H9 (cell line): ENCODE results near the gene GPC6. TPM values are rescaled to one million over a fixed set of nuclear protein-coding genes. Genes with fewer than 3 reads are reported as not detected.

Experiments used
- DNase-seq: peaks from one replicate; pipeline ENCODE4 v3.0.0-alpha.2; 2017
- H2AFZ ChIP-seq: one replicate; pipeline ENCODE4 v1.6.1; 2013; ENCODE audit warnings: mild to moderate bottlenecking, low read length, control low read depth, moderate library complexity
- H2AK5ac ChIP-seq: 2 replicates; pipeline ENCODE4 v1.6.1; 2013; ENCODE audit warnings: low read length, control low read depth, mixed read lengths; ENCODE audit not compliant: insufficient read length
- H2BK120ac ChIP-seq: one replicate; pipeline ENCODE4 v1.6.1; 2013; ENCODE audit warnings: low read depth, mild to moderate bottlenecking, low read length, control low read depth, inconsistent platforms; ENCODE audit not compliant: poor library complexity, severe bottlenecking
- H2BK12ac ChIP-seq: 2 replicates; pipeline ENCODE4 v1.6.1; 2013; ENCODE audit warnings: low read length, control low read depth, mixed read lengths, low read depth; ENCODE audit not compliant: insufficient read length
- H2BK15ac ChIP-seq: 2 replicates; pipeline ENCODE4 v1.6.1; 2013; ENCODE audit warnings: low read depth, low read length, control low read depth
- H2BK20ac ChIP-seq: one replicate; pipeline ENCODE4 v1.6.1; 2013; ENCODE audit warnings: low read depth, mild to moderate bottlenecking, low read length, control low read depth, inconsistent platforms; ENCODE audit not compliant: poor library complexity, severe bottlenecking
- H2BK5ac ChIP-seq: 2 replicates; pipeline ENCODE4 v1.6.1; 2013; ENCODE audit warnings: low read length, control low read depth, mixed read lengths; ENCODE audit not compliant: insufficient read length
- H3K14ac ChIP-seq: 2 replicates; pipeline ENCODE4 v1.6.1; 2013; ENCODE audit warnings: low read length, control low read depth; ENCODE audit not compliant: insufficient read depth
- H3K18ac ChIP-seq: 2 replicates; pipeline ENCODE4 v1.6.1; 2013; ENCODE audit warnings: low read depth, mild to moderate bottlenecking, mixed read lengths, low read length, control low read depth; ENCODE audit not compliant: insufficient read length
- H3K23ac ChIP-seq: 2 replicates; pipeline ENCODE4 v1.6.1; 2013; ENCODE audit warnings: low read length, control low read depth, mixed read lengths, low read depth; ENCODE audit not compliant: insufficient read length
- H3K23me2 ChIP-seq: 2 replicates; pipeline ENCODE4 v1.6.1; 2013; ENCODE audit warnings: low read depth, mild to moderate bottlenecking, mixed read lengths, low read length, control low read depth; ENCODE audit not compliant: insufficient read length, poor library complexity, severe bottlenecking
- H3K27ac ChIP-seq: 2 replicates; pipeline ENCODE4 v1.5.1; 2013; ENCODE audit warnings: low read length, control low read depth, mixed read lengths, low read depth; ENCODE audit not compliant: insufficient read length
- H3K27me3 ChIP-seq: 2 replicates; pipeline ENCODE4 v1.6.1; 2013; ENCODE audit warnings: low read length, control low read depth, inconsistent platforms; ENCODE audit not compliant: insufficient read depth
- H3K4ac ChIP-seq: 2 replicates; pipeline ENCODE4 v1.6.1; 2013; ENCODE audit warnings: low read depth, mild to moderate bottlenecking, control low read depth, inconsistent platforms, low read length, moderate library complexity
- H3K4me1 ChIP-seq: 2 replicates; pipeline ENCODE4 v1.6.1; 2013; ENCODE audit warnings: low read length, control low read depth, inconsistent platforms; ENCODE audit not compliant: insufficient read depth
- H3K4me2 ChIP-seq: 2 replicates; pipeline ENCODE4 v1.6.1; 2013; ENCODE audit warnings: low read length, control low read depth, mixed read lengths; ENCODE audit not compliant: insufficient read length, insufficient read depth
- H3K56ac ChIP-seq: 2 replicates; pipeline ENCODE4 v1.6.1; 2013; ENCODE audit warnings: low read depth, mild to moderate bottlenecking, mixed read lengths, low read length, control low read depth; ENCODE audit not compliant: insufficient read length
- H3K79me1 ChIP-seq: 2 replicates; pipeline ENCODE4 v1.6.1; 2013; ENCODE audit warnings: low read depth, mild to moderate bottlenecking, moderate library complexity, low read length, control low read depth, inconsistent platforms; ENCODE audit not compliant: insufficient read depth, poor library complexity, severe bottlenecking
- H3K79me2 ChIP-seq: 2 replicates; pipeline ENCODE4 v1.6.1; 2013; ENCODE audit warnings: low read length, control low read depth, inconsistent platforms; ENCODE audit not compliant: insufficient read depth
- H3K9ac ChIP-seq: 2 replicates; pipeline ENCODE4 v1.6.1; 2013; ENCODE audit warnings: low read length, control low read depth, mixed read lengths; ENCODE audit not compliant: insufficient read length; ENCODE audit errors: extremely low read depth
- H3K9me3 ChIP-seq: one replicate; pipeline ENCODE4 v1.6.1; 2013; ENCODE audit warnings: low read depth, low read length, inconsistent platforms; ENCODE audit not compliant: control insufficient read depth
- H3T11ph ChIP-seq: one replicate; pipeline ENCODE4 v1.6.1; 2013; ENCODE audit warnings: mild to moderate bottlenecking, low read length, control low read depth, inconsistent platforms
- H4K20me1 ChIP-seq: one replicate; pipeline ENCODE4 v1.6.1; 2013; ENCODE audit not compliant: control insufficient read depth, insufficient read length, insufficient read depth
- H4K5ac ChIP-seq: 2 replicates; pipeline ENCODE4 v1.6.1; 2013; ENCODE audit warnings: low read depth, mild to moderate bottlenecking, mixed read lengths, low read length, control low read depth; ENCODE audit not compliant: insufficient read length
- H4K8ac ChIP-seq: replicated peaks from 2 replicates; pipeline ENCODE4 v1.6.1; 2013; ENCODE audit warnings: low read length, control low read depth, mixed read lengths, low read depth; ENCODE audit not compliant: insufficient read length
- H4K91ac ChIP-seq: 2 replicates; pipeline ENCODE4 v1.6.1; 2013; ENCODE audit warnings: low read depth, mild to moderate bottlenecking, moderate library complexity, mixed read lengths, low read length, control low read depth; ENCODE audit not compliant: insufficient read length
- H3K27ac Mint-ChIP-seq, 3 experiments: 2 replicates in 2 of 3; 3 replicates in 1 of 3; pipeline ENCODE4 v1.8.0; 2020 to 2021; ENCODE audit warnings: mixed read lengths in 3 of 3, mild to moderate bottlenecking in 1 of 3, moderate library complexity in 1 of 3
- H3K27me3 Mint-ChIP-seq: 2 replicates; pipeline ENCODE4 v1.8.0; 2021; ENCODE audit warnings: low read depth, mild to moderate bottlenecking, moderate library complexity, mixed read lengths
- H3K36me3 Mint-ChIP-seq, 3 experiments: 2 replicates in 2 of 3; 3 replicates in 1 of 3; pipeline ENCODE4 v1.8.0; 2020 to 2021; ENCODE audit warnings: low read depth in 3 of 3, mixed read lengths in 3 of 3; ENCODE audit not compliant: insufficient read depth in 1 of 3
- H3K4me1 Mint-ChIP-seq, 2 experiments: 2 replicates each; pipeline ENCODE4 v1.8.0; 2020; ENCODE audit warnings: mixed read lengths in 2 of 2
- H3K4me3 Mint-ChIP-seq, 2 experiments: 2 replicates in 1 of 2; 3 replicates in 1 of 2; pipeline ENCODE4 v1.8.0; 2020 to 2021; ENCODE audit warnings: mild to moderate bottlenecking in 2 of 2, mixed read lengths in 2 of 2, moderate library complexity in 1 of 2
- H3K9me3 Mint-ChIP-seq, 2 experiments: 2 replicates in 1 of 2; 3 replicates in 1 of 2; pipeline ENCODE4 v1.8.0; 2020; ENCODE audit warnings: mild to moderate bottlenecking in 2 of 2, mixed read lengths in 2 of 2, moderate library complexity in 1 of 2
- CTCF ChIP-seq: fragments of 200-600 bp; sonication (generic); conservative IDR thresholded peaks from 3 replicates; pipeline ENCODE4 v1.8.0; 2021; ENCODE audit warnings: antibody characterized with exemption, mild to moderate bottlenecking
- WGBS: extraction: QIAGEN DNeasy Blood & Tissue Kit; methylation state at CpG from one replicate; pipeline ENCODE4 v1.1.7; 2013; ENCODE audit warnings: missing lambda C conversion rate, low lambda C conversion rate, mixed read lengths; ENCODE audit not compliant: insufficient read length; ENCODE audit errors: extremely low coverage; 5-methylcytosine and 5-hydroxymethylcytosine counted together
- total RNA-seq: library from RNA; stranded (reverse); gene quantifications from 2 replicates; pipeline ENCODE4 v1.2.1, GENCODE V29; 2021

Gene GPC6
- total RNA-seq, 1 experiment from 2014 or later = 15.6 TPM

DNA sequence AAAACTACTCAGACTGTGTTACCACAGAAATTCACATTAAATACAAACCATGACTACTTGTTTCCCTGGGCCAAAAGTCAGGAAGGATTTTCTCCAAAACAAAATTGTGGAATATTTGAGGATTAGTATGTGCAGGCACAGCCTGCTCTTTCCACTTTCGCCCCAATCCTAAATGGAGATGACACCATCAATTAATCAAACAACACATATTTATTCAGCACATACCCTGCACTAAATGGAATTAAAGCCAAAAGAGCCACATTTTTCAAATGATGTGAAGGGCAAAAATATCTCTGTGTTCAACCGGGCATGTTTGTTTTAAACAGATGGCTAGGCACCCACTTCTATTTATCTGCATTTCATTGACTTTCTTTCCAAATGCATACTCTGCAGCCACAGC lies 729.8 kb downstream of the GPC6 start:
- Histone ChIP-seq H3K56ac (no peak overlapping the region), H2BK12ac (no peak overlapping the region), H4K8ac (no peak overlapping the region), H3K27ac (no peak overlapping the region), H2BK120ac (no peak overlapping the region), H3K4ac (no peak overlapping the region), H2BK20ac (no peak overlapping the region), H2AK5ac (no peak overlapping the region), H3K14ac (no peak overlapping the region), H4K5ac (no peak overlapping the region), H4K20me1 (no peaks in the 10 kb centered on the region), H2AFZ (no peak overlapping the region), H2BK15ac (no peak overlapping the region), H3K27me3 (no peaks in the 10 kb centered on the region), H3K79me1 (no peaks in the 10 kb centered on the region), H4K91ac (no peak overlapping the region), H3K23me2 (no peaks in the 10 kb centered on the region), H3K4me2 (no peak overlapping the region), H3K79me2 (no peaks in the 10 kb centered on the region), H3K4me1 (no peaks in the 10 kb centered on the region; the same call in 1 of the 2 replicates), H3K18ac (no peak overlapping the region), H3K9ac (no peak overlapping the region), H3T11ph (no peak overlapping the region), H2BK5ac (no peak overlapping the region), H3K9me3 (no peaks in the 10 kb centered on the region), H3K23ac (no peak overlapping the region)
- H3K9me3 Mint-ChIP-seq = peaks cover 0 to 3% of the 10 kb centered on the region in 2 experiments; a peak in 2 of 5 replicates
- H3K4me1 Mint-ChIP-seq = peaks cover 0 to 5% of the 10 kb centered on the region in 2 experiments; a peak in 3 of 4 replicates
- DNase-seq = no peak
- H3K27ac Mint-ChIP-seq = no peak overlapping the region
- peaks cover 0 to 5% (median 0%) of the 10 kb centered on the region in 3 experiments; a peak in 2 of 7 replicates for H3K36me3 Mint-ChIP-seq
- WGBS = no CpG with 5 or more reads among the region's 2 CpGs
- no peak for TF ChIP-seq CTCF
- H3K27me3 Mint-ChIP-seq = no peaks in the 10 kb centered on the region
- H3K4me3 Mint-ChIP-seq = no peak overlapping the region
